Endothelial cell of umbilical vein (primary cell): ENCODE measurements around the gene TFG. TPM values are rescaled to one million over a fixed set of nuclear protein-coding genes. Genes with fewer than 3 reads are reported as not detected.

ENCODE experiments used
- BruUV-seq: library from RNA; stranded (reverse); fragments of 400-500 nt; replicated peaks from 2 replicates; lab custom pipeline; 2021; lab: Mats Ljungman, UMichigan
- CTCF ChIA-PET: fragments of 300-600, 350-600 bp; sonication (Branson Sonifier 250); formaldehyde crosslinking; loops from one replicate; lab custom pipeline; 2021; ENCODE audit warnings: antibody characterized with exemption, inconsistent platforms; lab: Charles Lee
- POLR2A ChIA-PET: fragments of 300-600, 350-600 bp; sonication (Branson Sonifier 250); formaldehyde crosslinking; loops from one replicate; lab custom pipeline; 2021; ENCODE audit warnings: antibody characterized with exemption, inconsistent platforms; lab: Charles Lee
- DNase-seq: peaks from one replicate; pipeline ENCODE4 v3.0.0-alpha.2; 2011; ENCODE audit warnings: low read depth, low spot score
- FAIRE-seq: peaks from 2 replicates; lab custom pipeline; 2011; peaks lifted over from hg19 to GRCh38; lab: Jason Lieb, UNC
- H2AFZ ChIP-seq: 2 replicates; pipeline ENCODE4 v1.6.0; 2012; ENCODE audit warnings: low read depth, low read length, control low read depth, inconsistent platforms
- H3K27ac ChIP-seq: 2 replicates; pipeline ENCODE4 v1.5.1; 2011; ENCODE audit warnings: low read depth, mild to moderate bottlenecking, control low read depth, low read length, moderate library complexity; ENCODE audit not compliant: insufficient read depth
- H3K27me3 ChIP-seq, 2 experiments: 2 replicates each; pipeline versions ENCODE4 v1.6.0 to v1.6.1; 2011; ENCODE audit warnings: low read length in 2 of 2, mixed read lengths in 1 of 2; ENCODE audit not compliant: control insufficient read depth in 2 of 2, insufficient read depth in 2 of 2
- H3K36me3 ChIP-seq, 2 experiments: 2 replicates in 1 of 2; 3 replicates in 1 of 2; pipeline ENCODE4 v1.5.1; 2011; ENCODE audit warnings: low read length in 2 of 2, mild to moderate bottlenecking in 1 of 2, moderate library complexity in 1 of 2; ENCODE audit not compliant: control insufficient read depth in 2 of 2, insufficient read depth in 2 of 2; ENCODE audit errors: extremely low read depth in 1 of 2
- H3K4me1 ChIP-seq: 3 replicates; pipeline ENCODE4 v1.5.1; 2011; ENCODE audit warnings: mild to moderate bottlenecking, low read length; ENCODE audit not compliant: control insufficient read depth, insufficient read depth; ENCODE audit errors: extremely low read depth
- H3K4me2 ChIP-seq: 2 replicates; pipeline ENCODE4 v1.6.1; 2011; ENCODE audit warnings: low read length, control low read depth, mixed read lengths; ENCODE audit not compliant: insufficient read depth
- H3K4me3 ChIP-seq, 3 experiments: fragments of 200-600 bp in 1 of 3; sonication (generic), shearing (Covaris generic) in 1 of 3; replicated peaks in 1 of 3; 2 replicates each; pipeline ENCODE4 v1.5.1; 2011 to 2016; ENCODE audit warnings: control low read depth in 3 of 3, low read length in 3 of 3, mild to moderate bottlenecking in 2 of 3, inconsistent platforms in 1 of 3, low read depth in 1 of 3, moderate library complexity in 1 of 3; ENCODE audit not compliant: insufficient read depth in 1 of 3
- H3K79me2 ChIP-seq: 2 replicates; pipeline ENCODE4 v1.6.0; 2012; ENCODE audit warnings: low read length, inconsistent platforms; ENCODE audit not compliant: control insufficient read depth, insufficient read depth
- H3K9ac ChIP-seq: replicated peaks from 2 replicates; pipeline ENCODE3; 2011; ENCODE audit warnings: low read length, control low read depth; ENCODE audit not compliant: insufficient read depth; ENCODE audit errors: extremely low read depth
- H3K9me1 ChIP-seq: replicated peaks from 3 replicates; pipeline ENCODE4 v1.6.0; 2011; ENCODE audit warnings: mild to moderate bottlenecking, low read length; ENCODE audit not compliant: control insufficient read depth, insufficient read depth; ENCODE audit errors: extremely low read depth
- H3K9me3 ChIP-seq: replicated peaks from 2 replicates; pipeline ENCODE4 v1.5.1; 2012; ENCODE audit warnings: low read length, inconsistent platforms; ENCODE audit not compliant: control insufficient read depth, insufficient read depth
- H4K20me1 ChIP-seq: replicated peaks from 2 replicates; pipeline ENCODE3; 2011; ENCODE audit warnings: mild to moderate bottlenecking, low read length; ENCODE audit not compliant: control insufficient read depth, insufficient read depth; ENCODE audit errors: extremely low read depth
- CTCF ChIP-seq, 2 donors: IDR thresholded peaks; 1 replicate in 1 of 2; 2 replicates in 1 of 2; pipeline ENCODE4 v1.5.1; 2011; ENCODE audit warnings: low read length in 2 of 2, mild to moderate bottlenecking in 2 of 2, moderate library complexity in 2 of 2, control low read depth in 1 of 2, inconsistent platforms in 1 of 2, low read depth in 1 of 2; ENCODE audit not compliant: insufficient read depth in 1 of 2; ENCODE audit errors: extremely low read depth in 1 of 2
- EZH2 ChIP-seq: IDR thresholded peaks from 2 replicates; pipeline ENCODE4 v1.6.1; 2012; ENCODE audit warnings: borderline replicate concordance, low read depth, mild to moderate bottlenecking, moderate library complexity, low read length, inconsistent platforms; ENCODE audit not compliant: severe bottlenecking
- FOS ChIP-seq: IDR thresholded peaks from 2 replicates; pipeline ENCODE4 v1.6.1; 2011; ENCODE audit warnings: mild to moderate bottlenecking, low read length, moderate library complexity, borderline replicate concordance; ENCODE audit not compliant: insufficient read depth
- GATA2 ChIP-seq: IDR thresholded peaks from 2 replicates; pipeline ENCODE4 v1.7.0; 2011; ENCODE audit warnings: low read depth, mild to moderate bottlenecking, moderate library complexity, mixed read lengths, low read length; ENCODE audit not compliant: insufficient read length, insufficient read depth
- JUN ChIP-seq: IDR thresholded peaks from 2 replicates; pipeline ENCODE4 v1.6.1; 2011; ENCODE audit warnings: borderline replicate concordance, low read depth; ENCODE audit not compliant: insufficient read length, insufficient read depth
- MAX ChIP-seq: IDR thresholded peaks from 2 replicates; pipeline ENCODE4 v1.6.1; 2011; ENCODE audit not compliant: insufficient read depth, insufficient read length
- MYC ChIP-seq: IDR thresholded peaks from one replicate; pipeline ENCODE4 v1.6.1; 2011; ENCODE audit warnings: mild to moderate bottlenecking, low read depth, low read length
- POLR2A ChIP-seq: IDR thresholded peaks from 2 replicates; pipeline ENCODE4 v1.6.1; 2012; ENCODE audit warnings: low read depth, mild to moderate bottlenecking, control low read depth, low read length
- POLR2AphosphoS5 ChIP-seq: IDR thresholded peaks from 2 replicates; pipeline ENCODE4 v1.6.1; 2012; ENCODE audit warnings: low read depth, mild to moderate bottlenecking, control low read depth, low read length, moderate library complexity; ENCODE audit not compliant: insufficient read depth
- dilution Hi-C: fragments of 300-500 bp; cut with MboI; formaldehyde crosslinking; loops from one replicate; pipeline ENCODE4 v1.15.0; 2019; ENCODE audit warnings: low sequenced_read_pairs; ENCODE audit not compliant: extremely low pct_ligation_motif_present
- intact Hi-C: fragments of 100-400 bp; cut with micrococcal nuclease; formaldehyde crosslinking; loops from one replicate; pipeline ENCODE4 v1.10.0; 2022
- polyA plus RNA-seq, 4 experiments: library from polyadenylated mRNA; depleted of rRNA in 3 of 4; stranded (reverse) in 3 of 4; unstranded in 1 of 4; fragments of >200 nt; gene quantifications; 2 replicates each; pipeline versions ENCODE4 v1.2.1 to v1.2.3, GENCODE V29; 2011 to 2012; ENCODE audit warnings: missing spikeins in 1 of 4
- total RNA-seq: library from RNA; stranded (reverse); gene quantifications from 2 replicates; pipeline ENCODE4 v1.2.3, GENCODE V29; 2021

The TFG gene
- total and polyA plus RNA-seq, 2 donors (not counting 3 experiments of a cell fraction or from before 2014, with no cell fraction given), result 106 to 154 TPM

- no TSS peak for BruUV-seq
- no peak for TF ChIP-seq MYC
- no peak for TF ChIP-seq MAX
- no peak for TF ChIP-seq POLR2AphosphoS5
- dilution Hi-C loops (no loop called here), intact Hi-C loops (no loop called here)
- DNase-seq, result no peak
- Histone ChIP-seq H3K4me1 (no peaks in the 10 kb centered on the region), H3K4me3 (no peak overlapping the region), H3K27me3 (no peaks in the 10 kb centered on the region), H3K79me2 (no peaks in the 10 kb centered on the region), H3K27ac (no peak overlapping the region), H3K9ac (no peak overlapping the region), H3K9me1 (no peaks in the 10 kb centered on the region), H4K20me1 (no peaks in the 10 kb centered on the region), H2AFZ (no peak overlapping the region), H3K4me2 (no peak overlapping the region), H3K36me3 (no peaks in the 10 kb centered on the region), H3K9me3 (no peaks in the 10 kb centered on the region)
- no peak for FAIRE-seq
- ChIA-PET CTCF (no interaction called here), POLR2A (no interaction called here)
Measured at GRCh38 chr3:100765437-100765975, 56.2 kb downstream of the TFG start.

- no peak overlapping the region for H3K9ac ChIP-seq
- H3K27me3 ChIP-seq, result no peaks in the 10 kb centered on the region
- H3K4me2 ChIP-seq, result no peak overlapping the region
- H3K4me1 ChIP-seq, result no peaks in the 10 kb centered on the region
- dilution Hi-C loops, result no loop called here
- no peak overlapping the region for H2AFZ ChIP-seq
- H3K9me3 ChIP-seq, result no peaks in the 10 kb centered on the region
- H3K36me3 ChIP-seq, result no peaks in the 10 kb centered on the region
- ChIA-PET POLR2A (no interaction called here), CTCF (no interaction called here)
- H4K20me1 ChIP-seq, result no peaks in the 10 kb centered on the region
- TF ChIP-seq POLR2A, result no peak
- no peak for TF ChIP-seq MAX
- no peak for TF ChIP-seq JUN
- no peak for TF ChIP-seq GATA2
- TF ChIP-seq FOS, result no peak
- TF ChIP-seq MYC, result no peak
- TF ChIP-seq EZH2, result no peak
- TF ChIP-seq POLR2AphosphoS5, result no peak
- no peak for TF ChIP-seq CTCF (IDR thresholded peaks at IDR 0.05; ENCODE audit: extremely low read depth in 1 of 2, insufficient read depth in 1 of 2, low read depth in 1 of 2, low read length in 2 of 2)
- no peak overlapping the region for H3K4me3 ChIP-seq
- H3K79me2 ChIP-seq, result no peaks in the 10 kb centered on the region
- intact Hi-C loops, result no loop called here
- no peak for DNase-seq
- no peak overlapping the region for H3K27ac ChIP-seq
- FAIRE-seq, result no peak
- BruUV-seq, result no TSS peak
- H3K9me1 ChIP-seq, result no peaks in the 10 kb centered on the region
Measured at GRCh38 chr3:100766069-100766468, 56.8 kb downstream of the TFG start.
